Measurements from ENCODE around the gene PEX14. TPM values are rescaled to one million over a fixed set of nuclear protein-coding genes. Genes with fewer than 3 reads are reported as not detected.

Gene PEX14
- total and polyA plus RNA-seq, 9 of the 15 experiments (the other 6 are each of a cell fraction or from before 2014, with no cell fraction given) = 2.6 to 45.7 (median 22.7) TPM

DNA sequence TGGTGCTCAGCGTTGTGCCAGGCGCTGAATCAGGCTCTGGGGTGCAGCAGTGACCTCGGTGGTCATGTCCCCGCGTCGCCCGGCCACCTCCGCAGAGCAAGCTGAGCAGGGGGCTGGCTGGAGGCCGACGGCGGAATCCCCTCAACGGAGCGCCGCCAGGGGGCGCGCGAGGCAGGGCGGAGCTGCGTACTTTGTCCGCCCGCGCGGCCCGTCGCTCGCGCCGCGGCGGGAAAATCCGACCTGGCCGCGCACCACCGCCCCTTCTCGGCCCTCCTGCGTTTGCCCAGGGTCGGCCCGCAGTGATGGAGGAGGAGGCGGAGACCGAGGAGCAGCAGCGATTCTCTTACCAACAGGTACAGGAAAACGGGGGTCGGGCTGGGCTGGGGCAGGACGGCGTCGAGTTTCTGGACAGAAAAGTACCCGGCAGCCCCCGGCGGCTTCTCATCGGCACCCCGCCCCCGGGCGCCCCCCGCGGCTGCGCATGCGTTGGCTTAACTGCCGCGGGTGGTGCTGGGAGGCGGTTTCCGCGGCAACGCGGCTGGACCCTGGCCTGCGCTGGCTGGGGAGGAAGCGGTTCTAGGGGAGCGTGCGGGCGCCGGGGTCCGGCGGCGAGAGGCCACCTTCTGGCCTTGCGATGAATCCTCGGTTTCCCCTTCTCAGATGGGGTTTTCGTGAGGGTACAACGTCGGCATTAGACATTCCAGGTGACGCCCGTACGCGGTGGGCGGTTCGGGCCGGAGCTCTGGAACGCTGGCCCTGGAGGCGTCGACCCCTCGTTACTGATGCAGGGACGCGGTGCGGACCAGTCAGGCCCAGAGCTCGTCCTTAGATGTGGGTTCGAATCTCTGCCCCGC, 44.3 kb upstream of the PEX14 start, which contains the start of gene CENPS (continued):
- TF ChIP-seq CBX2 (IDR thresholded peaks at IDR 0.05; ENCODE audit: insufficient read depth, low read length, poor library complexity, severe bottlenecking) = no peak
- TF ChIP-seq ZNF280B (CRISPR knock-in tag; IDR thresholded peaks at IDR 0.05) = no peak
- peak; percentile 83 for TF ChIP-seq GTF2F1 (IDR thresholded peaks at IDR 0.05; ENCODE audit: low read depth, low read length)
- no peak for TF ChIP-seq HNRNPL (IDR thresholded peaks at IDR 0.05; ENCODE audit: low read depth, low read length)
- no peak for TF ChIP-seq IRF2 (CRISPR knock-in tag; IDR thresholded peaks at IDR 0.05)
- peak; percentile 80 for TF ChIP-seq MXI1 (IDR thresholded peaks at IDR 0.05; ENCODE audit: low read depth, low read length)
- TF ChIP-seq, protein P1, sequence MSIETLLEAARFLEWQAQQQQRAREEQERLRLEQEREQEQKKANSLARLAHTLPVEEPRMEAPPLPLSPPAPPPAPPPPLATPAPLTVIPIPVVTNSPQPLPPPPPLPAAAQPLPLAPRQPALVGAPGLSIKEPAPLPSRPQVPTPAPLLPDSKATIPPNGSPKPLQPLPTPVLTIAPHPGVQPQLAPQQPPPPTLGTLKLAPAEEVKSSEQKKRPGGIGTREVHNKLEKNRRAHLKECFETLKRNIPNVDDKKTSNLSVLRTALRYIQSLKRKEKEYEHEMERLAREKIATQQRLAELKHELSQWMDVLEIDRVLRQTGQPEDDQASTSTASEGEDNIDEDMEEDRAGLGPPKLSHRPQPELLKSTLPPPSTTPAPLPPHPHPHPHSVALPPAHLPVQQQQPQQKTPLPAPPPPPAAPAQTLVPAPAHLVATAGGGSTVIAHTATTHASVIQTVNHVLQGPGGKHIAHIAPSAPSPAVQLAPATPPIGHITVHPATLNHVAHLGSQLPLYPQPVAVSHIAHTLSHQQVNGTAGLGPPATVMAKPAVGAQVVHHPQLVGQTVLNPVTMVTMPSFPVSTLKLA (conservative IDR thresholded peaks at IDR 0.05) = peak; percentile 86 to 97
- TF ChIP-seq ZKSCAN3 (CRISPR knock-in tag; IDR thresholded peaks at IDR 0.05) = no peak
- 0 out of 2 replicates have a peak, but pooled peaks have one; percentile 65 for TF ChIP-seq ELK3 (CRISPR knock-in tag; IDR thresholded peaks at IDR 0.05)
- TF ChIP-seq FOXP1 (CRISPR knock-in tag; IDR thresholded peaks at IDR 0.05) = peak; percentile 86; the same call in 1 of the 2 replicates
- peak; percentile 81 for TF ChIP-seq GMEB1 (CRISPR knock-in tag; IDR thresholded peaks at IDR 0.05)
- TF ChIP-seq SRF (CRISPR knock-in tag; IDR thresholded peaks at IDR 0.05) = peak in 1 of 2 experiments; percentile 84; a peak in 2 of 4 replicates
- TF ChIP-seq, protein P2, sequence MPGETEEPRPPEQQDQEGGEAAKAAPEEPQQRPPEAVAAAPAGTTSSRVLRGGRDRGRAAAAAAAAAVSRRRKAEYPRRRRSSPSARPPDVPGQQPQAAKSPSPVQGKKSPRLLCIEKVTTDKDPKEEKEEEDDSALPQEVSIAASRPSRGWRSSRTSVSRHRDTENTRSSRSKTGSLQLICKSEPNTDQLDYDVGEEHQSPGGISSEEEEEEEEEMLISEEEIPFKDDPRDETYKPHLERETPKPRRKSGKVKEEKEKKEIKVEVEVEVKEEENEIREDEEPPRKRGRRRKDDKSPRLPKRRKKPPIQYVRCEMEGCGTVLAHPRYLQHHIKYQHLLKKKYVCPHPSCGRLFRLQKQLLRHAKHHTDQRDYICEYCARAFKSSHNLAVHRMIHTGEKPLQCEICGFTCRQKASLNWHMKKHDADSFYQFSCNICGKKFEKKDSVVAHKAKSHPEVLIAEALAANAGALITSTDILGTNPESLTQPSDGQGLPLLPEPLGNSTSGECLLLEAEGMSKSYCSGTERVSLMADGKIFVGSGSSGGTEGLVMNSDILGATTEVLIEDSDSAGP (CRISPR knock-in tag; IDR thresholded peaks at IDR 0.05) = 0 out of 2 replicates have a peak, but pooled peaks have one; percentile 4
- TF ChIP-seq ETV6 (IDR thresholded peaks at IDR 0.05; ENCODE audit: borderline replicate concordance in 1 of 2, low read depth in 2 of 2, low read length in 1 of 2) = no peak
- 0 out of 2 replicates have a peak, but pooled peaks have one; percentile 84 for TF ChIP-seq ETV6 (CRISPR knock-in tag; IDR thresholded peaks at IDR 0.05; ENCODE audit: borderline replicate concordance)
- no peak for TF ChIP-seq CHD4 (IDR thresholded peaks at IDR 0.05; ENCODE audit: insufficient read depth, insufficient replicate concordance, low read depth, low read length, poor library complexity, severe bottlenecking)
- no peak for TF ChIP-seq PURB (CRISPR knock-in tag; IDR thresholded peaks at IDR 0.05; ENCODE audit: low read depth)
- TF ChIP-seq BMI1 (IDR thresholded peaks at IDR 0.05; ENCODE audit: low read length) = peak; percentile 62
- TF ChIP-seq ZNF239 (CRISPR knock-in tag; IDR thresholded peaks at IDR 0.05) = peak; percentile 66
